Natural killer cell treated with Interleukin-12 subunit alpha and Interleukin-12 subunit beta and Interleukin-15 and Interleukin-18, amount 100 ng/mL, for 72 hours (primary cell): ENCODE measurements around the gene TRIM14. TPM values are rescaled to one million over a fixed set of nuclear protein-coding genes. Genes with fewer than 3 reads are reported as not detected.
"Not testable (repeated sequence)": the region's sequence is repeated elsewhere in the genome, so short reads cannot be mapped to it uniquely, and the experiment has no call there.

Experiments used
- ATAC-seq, 2 donors: fragments of 150-1000 bp; cut with Tn5 transposase in 1 of 2; sonication (Bioruptor Pico), chemical (Tn5 transposase) in 1 of 2; 2 replicates each; pipeline ENCODE4 v1.10.0; 2021
- DNase-seq: peaks from one replicate; pipeline ENCODE4 v3.0.0; 2022; ENCODE audit warnings: low spot score
- H3K27ac Mint-ChIP-seq, 2 donors: 1 replicate in 1 of 2; 2 replicates in 1 of 2; pipeline ENCODE4 v1.8.0; 2022; ENCODE audit warnings: mixed read lengths in 2 of 2, mild to moderate bottlenecking in 1 of 2, moderate library complexity in 1 of 2
- H3K27me3 Mint-ChIP-seq, 2 donors: 1 replicate in 1 of 2; 2 replicates in 1 of 2; pipeline ENCODE4 v1.8.0; 2022; ENCODE audit warnings: mixed read lengths in 2 of 2
- H3K36me3 Mint-ChIP-seq: one replicate; pipeline ENCODE4 v1.8.0; 2022; ENCODE audit warnings: mixed read lengths
- H3K4me1 Mint-ChIP-seq, 2 donors: 1 replicate in 1 of 2; 2 replicates in 1 of 2; pipeline ENCODE4 v1.8.0; 2022; ENCODE audit warnings: low read depth in 2 of 2, mixed read lengths in 2 of 2, mild to moderate bottlenecking in 1 of 2
- H3K4me3 Mint-ChIP-seq: one replicate; pipeline ENCODE4 v1.8.0; 2022; ENCODE audit warnings: mixed read lengths
- H3K9me3 Mint-ChIP-seq: 2 replicates; pipeline ENCODE4 v1.8.0; 2022; ENCODE audit warnings: mixed read lengths
- total RNA-seq, 2 donors: library from RNA; stranded (reverse); gene quantifications; one replicate each; pipeline ENCODE4 v1.2.3, GENCODE V29; 2022

TRIM14 gene
- total RNA-seq, 2 donors from 2014 or later, result 29.4 to 49.0 TPM

- Mint-ChIP-seq H3K9me3 (no peaks in the 10 kb centered on the region), H3K27ac (peak overlapping the region in 1 of 2 donors; percentile 72), H3K36me3 (no peaks in the 10 kb centered on the region), H3K27me3 (no peaks in the 10 kb centered on the region), H3K4me3 (no peak overlapping the region), H3K4me1 (peaks cover 7 to 8% of the 10 kb centered on the region in 2 donors)
- ATAC-seq (no peak), DNase-seq (no peak)
These were observed 14.0 kb upstream of the TRIM14 start for GRCh38 chr9:98132806-98133631.

- peaks cover 7 to 8% of the 10 kb centered on the region in 2 donors for H3K4me1 Mint-ChIP-seq
- H3K9me3 Mint-ChIP-seq, result no peaks in the 10 kb centered on the region
- no peaks in the 10 kb centered on the region for H3K36me3 Mint-ChIP-seq
- H3K27me3 Mint-ChIP-seq, result no peaks in the 10 kb centered on the region
- H3K4me3 Mint-ChIP-seq, result no peak overlapping the region
- no peak for DNase-seq
- H3K27ac Mint-ChIP-seq, result peak overlapping the region in 1 of 2 donors; percentile 11
- no peak for ATAC-seq
These were observed 13.1 kb upstream of the TRIM14 start for GRCh38 chr9:98132158-98132557.

GRCh38 chr9:98130576-98131228 is 11.7 kb upstream of the TRIM14 start:
- Mint-ChIP-seq H3K9me3 (no peaks in the 10 kb centered on the region), H3K36me3 (no peaks in the 10 kb centered on the region), H3K4me3 (no peak overlapping the region), H3K27me3 (no peaks in the 10 kb centered on the region), H3K4me1 (peaks cover 7 to 8% of the 10 kb centered on the region in 2 donors), H3K27ac (no peak overlapping the region)
- DNase-seq (no peak), ATAC-seq (no peak)

- ATAC-seq, H3K27ac Mint-ChIP-seq, H3K27me3 Mint-ChIP-seq, H3K4me3 Mint-ChIP-seq, DNase-seq, H3K9me3 Mint-ChIP-seq, H3K4me1 Mint-ChIP-seq, H3K36me3 Mint-ChIP-seq: not testable (repeated sequence)
These were observed 11.0 kb upstream of the TRIM14 start for GRCh38 chr9:98130060-98130459.

- Mint-ChIP-seq H3K9me3 (no peaks in the 10 kb centered on the region), H3K36me3 (no peaks in the 10 kb centered on the region), H3K27me3 (no peaks in the 10 kb centered on the region), H3K4me3 (no peak overlapping the region), H3K4me1 (peaks cover 7 to 8% of the 10 kb centered on the region in 2 donors), H3K27ac (peak overlapping the region; percentile 8 to 72)
- no peak for DNase-seq
- peak in 1 of 2 donors; percentile 42 for ATAC-seq
These were observed 10.4 kb upstream of the TRIM14 start for GRCh38 chr9:98129451-98129881.

GRCh38 chr9:98128316-98128715 is 9.3 kb upstream of the TRIM14 start:
- no peaks in the 10 kb centered on the region for H3K9me3 Mint-ChIP-seq
- no peaks in the 10 kb centered on the region for H3K27me3 Mint-ChIP-seq
- DNase-seq (no peak), ATAC-seq (no peak)
- no peak overlapping the region for H3K27ac Mint-ChIP-seq
- no peaks in the 10 kb centered on the region for H3K36me3 Mint-ChIP-seq
- H3K4me3 Mint-ChIP-seq, result no peak overlapping the region
- H3K4me1 Mint-ChIP-seq, result peaks cover 6 to 7% of the 10 kb centered on the region in 2 donors

GRCh38 chr9:98127226-98127625 is 8.2 kb upstream of the TRIM14 start:
- Mint-ChIP-seq H3K9me3 (no peaks in the 10 kb centered on the region), H3K36me3 (no peaks in the 10 kb centered on the region), H3K4me3 (no peak overlapping the region), H3K4me1 (peaks cover 6 to 7% of the 10 kb centered on the region in 2 donors), H3K27me3 (no peaks in the 10 kb centered on the region), H3K27ac (no peak overlapping the region)
- DNase-seq, result no peak
- ATAC-seq, result no peak

- H3K27ac Mint-ChIP-seq, result no peak overlapping the region
- no peak overlapping the region for H3K4me3 Mint-ChIP-seq
- ATAC-seq (no peak), DNase-seq (no peak)
- peaks cover 14 to 18% of the 10 kb centered on the region in 2 donors for H3K4me1 Mint-ChIP-seq
- H3K9me3 Mint-ChIP-seq, result no peaks in the 10 kb centered on the region
- H3K36me3 Mint-ChIP-seq, result no peaks in the 10 kb centered on the region
- H3K27me3 Mint-ChIP-seq, result no peaks in the 10 kb centered on the region
These were observed 5.8 kb upstream of the TRIM14 start for GRCh38 chr9:98124637-98125426.

GRCh38 chr9:98124091-98124490 is 5.1 kb upstream of the TRIM14 start:
- H3K9me3 Mint-ChIP-seq, H3K36me3 Mint-ChIP-seq, H3K27me3 Mint-ChIP-seq, DNase-seq, H3K27ac Mint-ChIP-seq, H3K4me3 Mint-ChIP-seq, ATAC-seq: not testable (repeated sequence)
- peaks cover 13 to 17% of the 10 kb centered on the region in 2 donors for H3K4me1 Mint-ChIP-seq

- ATAC-seq, result no peak
- Mint-ChIP-seq H3K27me3 (no peaks in the 10 kb centered on the region), H3K4me3 (peak overlapping the region; percentile 59), H3K27ac (peak overlapping the region; percentile 83 to 91), H3K4me1 (peaks cover 24 to 32% of the 10 kb centered on the region in 2 donors), H3K36me3 (no peaks in the 10 kb centered on the region), H3K9me3 (no peaks in the 10 kb centered on the region)
- no peak for DNase-seq
These were observed 2.0 kb upstream of the TRIM14 start for GRCh38 chr9:98121058-98121457.

- H3K27ac Mint-ChIP-seq, result peak overlapping the region; percentile 83 to 91
- H3K4me3 Mint-ChIP-seq, result peak overlapping the region; percentile 59
- H3K27me3 Mint-ChIP-seq, result no peaks in the 10 kb centered on the region
- H3K9me3 Mint-ChIP-seq, result no peaks in the 10 kb centered on the region
- peaks cover 24 to 32% of the 10 kb centered on the region in 2 donors for H3K4me1 Mint-ChIP-seq
- no peaks in the 10 kb centered on the region for H3K36me3 Mint-ChIP-seq
- ATAC-seq (no peak), DNase-seq (no peak)
These were observed 1.5 kb upstream of the TRIM14 start for GRCh38 chr9:98120476-98120875.

GRCh38 chr9:98117984-98118639 is 910 bp downstream of the TRIM14 start:
- peak overlapping the region; percentile 89 for H3K4me3 Mint-ChIP-seq
- H3K9me3 Mint-ChIP-seq, result no peaks in the 10 kb centered on the region
- ATAC-seq, result peak; percentile 62 to 67
- H3K36me3 Mint-ChIP-seq, result no peaks in the 10 kb centered on the region
- H3K4me1 Mint-ChIP-seq, result peaks cover 24 to 32% of the 10 kb centered on the region in 2 donors
- DNase-seq, result no peak
- H3K27me3 Mint-ChIP-seq, result no peaks in the 10 kb centered on the region
- peak overlapping the region; percentile 83 to 91 for H3K27ac Mint-ChIP-seq

- H3K27ac Mint-ChIP-seq, result peak overlapping the region; percentile 83 to 91
- DNase-seq, H3K9me3 Mint-ChIP-seq, H3K36me3 Mint-ChIP-seq, ATAC-seq, H3K27me3 Mint-ChIP-seq, H3K4me3 Mint-ChIP-seq: not testable (repeated sequence)
- peaks cover 27 to 34% of the 10 kb centered on the region in 2 donors for H3K4me1 Mint-ChIP-seq
These were observed 1.9 kb downstream of the TRIM14 start for GRCh38 chr9:98117097-98117496.
